GM12878 (cell line): ENCODE data around the gene TXLNG.

ENCODE experiments used
- BCL3 ChIP-seq: IDR thresholded peaks from 2 replicates; pipeline ENCODE4 v1.6.1; 2011; ENCODE audit warnings: borderline replicate concordance, low read depth, mild to moderate bottlenecking, moderate library complexity, low read length; ENCODE audit not compliant: insufficient read depth, poor library complexity, severe bottlenecking
- BRCA1 ChIP-seq: IDR thresholded peaks from 2 replicates; pipeline ENCODE4 v1.6.1; 2011; ENCODE audit warnings: low read depth, low read length, improper control_type of control experiment
- CBX5 ChIP-seq: sonication (generic); IDR thresholded peaks from 2 replicates; pipeline ENCODE4 v1.6.1; 2016; ENCODE audit warnings: low read depth, moderate library complexity, mild to moderate bottlenecking, inconsistent platforms
- CEBPB ChIP-seq, 2 experiments: fragments of 150-350 bp in 1 of 2; IDR thresholded peaks; 2 replicates each; pipeline ENCODE4 v1.6.1; 2012 to 2014; ENCODE audit warnings: low read depth in 2 of 2, low read length in 2 of 2, borderline replicate concordance in 1 of 2, inconsistent platforms in 1 of 2
- EZH2 ChIP-seq: IDR thresholded peaks from 2 replicates; pipeline ENCODE4 v1.6.1; 2012; ENCODE audit warnings: low read depth, mild to moderate bottlenecking, control low read depth, inconsistent platforms, low read length, borderline replicate concordance; ENCODE audit not compliant: control insufficient read depth
- JUND ChIP-seq: IDR thresholded peaks from 2 replicates; pipeline ENCODE4 v1.6.1; 2012; ENCODE audit warnings: low read depth, mild to moderate bottlenecking, low read length, improper control_type of control experiment, moderate library complexity
- MEF2A ChIP-seq: IDR thresholded peaks from 2 replicates; pipeline ENCODE4 v1.6.1; 2011; ENCODE audit warnings: low read depth, mild to moderate bottlenecking, low read length, moderate library complexity; ENCODE audit not compliant: insufficient read depth
- PBX3 ChIP-seq: IDR thresholded peaks from 2 replicates; pipeline ENCODE4 v1.6.1; 2011; ENCODE audit warnings: mild to moderate bottlenecking, low read depth, low read length, moderate library complexity; ENCODE audit not compliant: insufficient replicate concordance
- SP1 ChIP-seq: IDR thresholded peaks from one replicate; pipeline ENCODE4 v1.6.1; 2011; ENCODE audit warnings: low read depth, low read length
- TF ChIP-seq, protein P1 (sequence below), 3 experiments: IDR thresholded peaks in 2 of 3; conservative IDR thresholded peaks in 1 of 3; 2 replicates each; pipeline ENCODE4 v1.5.1; 2011; ENCODE audit warnings: low read depth in 3 of 3, low read length in 3 of 3, mild to moderate bottlenecking in 3 of 3, control low read depth in 2 of 3, moderate library complexity in 2 of 3, inconsistent platforms in 1 of 3, mixed read lengths in 1 of 3; ENCODE audit not compliant: control insufficient read depth in 2 of 3, insufficient read depth in 1 of 3; ENCODE audit errors: extremely low read depth in 1 of 3

DNA sequence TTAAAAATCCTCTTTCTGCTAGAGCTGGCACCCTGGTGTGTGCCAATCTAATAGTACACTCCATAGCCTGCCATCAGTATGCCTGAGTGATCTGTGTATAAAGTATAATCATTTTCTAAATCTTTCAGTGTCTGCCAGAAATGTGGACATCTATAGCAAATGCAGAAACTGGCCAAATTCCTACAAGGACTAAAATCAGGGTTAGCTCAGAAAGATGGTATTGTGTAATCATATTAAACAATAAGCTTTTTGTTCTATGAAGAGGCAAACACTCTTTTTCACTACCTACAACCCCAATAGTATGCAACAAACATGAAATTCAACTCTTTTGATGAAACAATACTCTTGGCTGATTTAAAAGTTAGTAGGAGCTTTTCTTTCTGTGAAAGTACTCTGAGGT, 7.7 kb upstream of the TXLNG start:
- TF ChIP-seq EZH2 (no peak), BRCA1 (no peak), CBX5 (no peak), MEF2A (no peak), CEBPB (IDR thresholded peaks at IDR 0.05; ENCODE audit: borderline replicate concordance in 1 of 2, low read depth in 2 of 2, low read length in 2 of 2) (no peak), BCL3 (no peak), SP1 (no peak), PBX3 (no peak), JUND (no peak)
- TF ChIP-seq, protein P1, sequence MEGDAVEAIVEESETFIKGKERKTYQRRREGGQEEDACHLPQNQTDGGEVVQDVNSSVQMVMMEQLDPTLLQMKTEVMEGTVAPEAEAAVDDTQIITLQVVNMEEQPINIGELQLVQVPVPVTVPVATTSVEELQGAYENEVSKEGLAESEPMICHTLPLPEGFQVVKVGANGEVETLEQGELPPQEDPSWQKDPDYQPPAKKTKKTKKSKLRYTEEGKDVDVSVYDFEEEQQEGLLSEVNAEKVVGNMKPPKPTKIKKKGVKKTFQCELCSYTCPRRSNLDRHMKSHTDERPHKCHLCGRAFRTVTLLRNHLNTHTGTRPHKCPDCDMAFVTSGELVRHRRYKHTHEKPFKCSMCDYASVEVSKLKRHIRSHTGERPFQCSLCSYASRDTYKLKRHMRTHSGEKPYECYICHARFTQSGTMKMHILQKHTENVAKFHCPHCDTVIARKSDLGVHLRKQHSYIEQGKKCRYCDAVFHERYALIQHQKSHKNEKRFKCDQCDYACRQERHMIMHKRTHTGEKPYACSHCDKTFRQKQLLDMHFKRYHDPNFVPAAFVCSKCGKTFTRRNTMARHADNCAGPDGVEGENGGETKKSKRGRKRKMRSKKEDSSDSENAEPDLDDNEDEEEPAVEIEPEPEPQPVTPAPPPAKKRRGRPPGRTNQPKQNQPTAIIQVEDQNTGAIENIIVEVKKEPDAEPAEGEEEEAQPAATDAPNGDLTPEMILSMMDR (IDR thresholded peaks at IDR 0.05 in 2 of 3, conservative IDR thresholded peaks at IDR 0.05 in 1 of 3; ENCODE audit: control insufficient read depth in 2 of 3, extremely low read depth in 1 of 3, insufficient read depth in 1 of 3, low read depth in 3 of 3, low read length in 3 of 3) = no peak
